Measurements from ENCODE around the gene PCSK4.

PCSK4 gene

GRCh38 chr19:1494115-1494815 lies 4.1 kb upstream of the PCSK4 start:
- no peak for TF ChIP-seq CTCF (IDR thresholded peaks at IDR 0.05; ENCODE audit: extremely low read depth, missing control alignments)
- DNase-seq (ENCODE audit: low spot score): no peak

- TF ChIP-seq CTCF (IDR thresholded peaks at IDR 0.05; ENCODE audit: extremely low read depth, missing control alignments): no peak
- DNase-seq (ENCODE audit: low spot score): no peak
Observed at GRCh38 chr19:1492474-1493006, 2.4 kb upstream of the PCSK4 start.

GRCh38 chr19:1491849-1492170 lies 1.7 kb upstream of the PCSK4 start:
- no peak for TF ChIP-seq CTCF (IDR thresholded peaks at IDR 0.05; ENCODE audit: extremely low read depth, missing control alignments)
- no peak for DNase-seq (ENCODE audit: low spot score)

- no peak for DNase-seq (ENCODE audit: low spot score)
- TF ChIP-seq CTCF (IDR thresholded peaks at IDR 0.05; ENCODE audit: extremely low read depth, missing control alignments): no peak
Observed at GRCh38 chr19:1491114-1491848, 1.1 kb upstream of the PCSK4 start, which contains the start of gene REEP6. Gene REEP6 (plus strand): TSS chr19:1491181. CDS start chr19:1491270, 89 bp downstream.

GRCh38 chr19:1489463-1490310 lies 463 bp downstream of the PCSK4 start:
- no peak for TF ChIP-seq CTCF (IDR thresholded peaks at IDR 0.05; ENCODE audit: extremely low read depth, missing control alignments)
- DNase-seq (ENCODE audit: low spot score): no peak

- DNase-seq (ENCODE audit: low spot score): no peak
- no peak for TF ChIP-seq CTCF (IDR thresholded peaks at IDR 0.05; ENCODE audit: extremely low read depth, missing control alignments)
Observed at GRCh38 chr19:1488282-1488601, 1.9 kb downstream of the PCSK4 start.

All from GM20000 (cell line).